ENCODE data around the gene MSANTD1.

Gene MSANTD1

DNA sequence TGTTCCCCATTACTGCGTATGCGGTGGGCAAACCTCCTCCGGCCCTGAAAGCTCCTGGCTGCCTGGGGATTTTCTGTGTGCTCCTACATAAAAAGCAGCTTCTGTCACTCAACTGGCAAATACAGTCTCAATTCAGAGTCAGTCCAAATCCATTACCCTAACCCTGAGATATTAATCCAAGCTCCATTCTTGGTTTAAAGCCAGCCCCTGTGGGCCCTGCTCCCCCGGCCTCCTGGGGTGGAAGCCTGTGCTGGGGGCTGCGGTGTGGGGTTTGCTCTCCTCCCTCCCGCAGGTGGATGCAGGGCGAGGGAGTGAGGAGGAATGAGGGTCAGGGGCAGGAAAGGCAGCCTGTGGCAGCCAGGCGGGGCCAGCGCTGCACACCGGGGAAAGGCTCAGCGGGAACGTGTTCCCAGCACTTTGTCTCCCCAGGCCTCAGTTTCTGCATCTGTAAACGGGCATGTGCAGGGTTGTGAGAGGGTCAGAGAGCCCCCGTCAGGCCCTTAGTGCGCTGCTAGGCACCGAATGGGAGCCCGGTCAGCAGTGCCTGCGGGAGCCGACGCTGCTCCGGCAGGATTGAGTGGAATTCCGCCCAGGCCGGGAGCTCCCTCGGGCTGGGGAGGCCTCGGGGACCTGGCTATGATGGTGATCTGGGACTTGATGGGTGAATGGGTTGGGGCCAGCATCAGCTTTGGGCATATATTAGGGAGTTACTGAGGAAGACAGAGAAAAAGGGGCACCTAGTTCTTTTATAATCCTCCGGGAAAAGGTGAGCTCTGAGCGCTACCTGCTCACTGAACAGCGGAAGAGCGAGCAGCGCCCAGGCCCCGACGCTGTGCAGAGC is 37.6 kb downstream of the MSANTD1 start:
- DNase-seq (ENCODE audit: extremely low read depth, low read depth): no peak
- TF ChIP-seq, protein P1, sequence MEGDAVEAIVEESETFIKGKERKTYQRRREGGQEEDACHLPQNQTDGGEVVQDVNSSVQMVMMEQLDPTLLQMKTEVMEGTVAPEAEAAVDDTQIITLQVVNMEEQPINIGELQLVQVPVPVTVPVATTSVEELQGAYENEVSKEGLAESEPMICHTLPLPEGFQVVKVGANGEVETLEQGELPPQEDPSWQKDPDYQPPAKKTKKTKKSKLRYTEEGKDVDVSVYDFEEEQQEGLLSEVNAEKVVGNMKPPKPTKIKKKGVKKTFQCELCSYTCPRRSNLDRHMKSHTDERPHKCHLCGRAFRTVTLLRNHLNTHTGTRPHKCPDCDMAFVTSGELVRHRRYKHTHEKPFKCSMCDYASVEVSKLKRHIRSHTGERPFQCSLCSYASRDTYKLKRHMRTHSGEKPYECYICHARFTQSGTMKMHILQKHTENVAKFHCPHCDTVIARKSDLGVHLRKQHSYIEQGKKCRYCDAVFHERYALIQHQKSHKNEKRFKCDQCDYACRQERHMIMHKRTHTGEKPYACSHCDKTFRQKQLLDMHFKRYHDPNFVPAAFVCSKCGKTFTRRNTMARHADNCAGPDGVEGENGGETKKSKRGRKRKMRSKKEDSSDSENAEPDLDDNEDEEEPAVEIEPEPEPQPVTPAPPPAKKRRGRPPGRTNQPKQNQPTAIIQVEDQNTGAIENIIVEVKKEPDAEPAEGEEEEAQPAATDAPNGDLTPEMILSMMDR (IDR thresholded peaks at IDR 0.05; ENCODE audit: low read depth, low read length, missing control alignments): no peak

GRCh38 chr4:3287271-3287971 is 38.5 kb downstream of the MSANTD1 start:
- DNase-seq (ENCODE audit: extremely low read depth, low read depth): no peak
- TF ChIP-seq, protein P1 (IDR thresholded peaks at IDR 0.05; ENCODE audit: low read depth, low read length, missing control alignments): no peak

More for the DNA sequence above, 37.6 kb downstream of the MSANTD1 start:
- H3K4me3 ChIP-seq (replicated peaks; ENCODE audit: low read depth, low read length): no peak overlapping the region

DNA sequence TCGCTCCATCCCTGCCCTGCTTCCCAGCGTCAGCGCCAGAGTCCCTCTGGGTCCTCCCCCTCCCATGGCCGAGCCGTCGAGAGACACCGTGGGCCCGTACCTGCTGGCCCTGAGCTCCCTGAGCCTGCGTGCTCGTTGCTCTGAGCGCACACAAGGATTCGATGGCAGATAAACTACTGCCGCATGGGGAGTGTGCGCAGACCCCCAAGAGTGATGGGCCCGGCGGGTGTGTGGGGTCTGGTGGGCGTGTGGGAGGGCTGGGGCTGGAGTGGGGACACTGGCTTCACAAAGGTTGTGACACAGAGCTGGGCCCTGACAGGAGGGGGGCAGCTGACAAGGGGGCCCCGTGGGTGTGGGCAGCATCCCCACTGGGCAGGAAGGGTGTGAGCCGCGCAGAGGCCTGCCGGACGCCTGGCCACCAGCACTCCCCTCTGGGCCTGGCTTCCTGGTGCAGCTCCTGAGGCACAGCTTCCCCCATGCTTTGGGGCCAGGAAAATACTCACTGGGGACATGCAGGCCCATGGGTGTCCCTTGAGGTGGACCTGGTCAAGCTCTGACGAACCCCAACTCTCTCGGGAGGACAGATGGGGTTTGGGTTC is 39.1 kb downstream of the MSANTD1 start:
- no peak for DNase-seq (ENCODE audit: extremely low read depth, low read depth)
- TF ChIP-seq, protein P1 (IDR thresholded peaks at IDR 0.05; ENCODE audit: low read depth, low read length, missing control alignments): no peak
- no peak overlapping the region for H3K4me3 ChIP-seq (replicated peaks; ENCODE audit: low read depth, low read length)

More at GRCh38 chr4:3287271-3287971, 38.5 kb downstream of the MSANTD1 start:
- no peak overlapping the region for H3K4me3 ChIP-seq (replicated peaks; ENCODE audit: low read depth, low read length)

DNA sequence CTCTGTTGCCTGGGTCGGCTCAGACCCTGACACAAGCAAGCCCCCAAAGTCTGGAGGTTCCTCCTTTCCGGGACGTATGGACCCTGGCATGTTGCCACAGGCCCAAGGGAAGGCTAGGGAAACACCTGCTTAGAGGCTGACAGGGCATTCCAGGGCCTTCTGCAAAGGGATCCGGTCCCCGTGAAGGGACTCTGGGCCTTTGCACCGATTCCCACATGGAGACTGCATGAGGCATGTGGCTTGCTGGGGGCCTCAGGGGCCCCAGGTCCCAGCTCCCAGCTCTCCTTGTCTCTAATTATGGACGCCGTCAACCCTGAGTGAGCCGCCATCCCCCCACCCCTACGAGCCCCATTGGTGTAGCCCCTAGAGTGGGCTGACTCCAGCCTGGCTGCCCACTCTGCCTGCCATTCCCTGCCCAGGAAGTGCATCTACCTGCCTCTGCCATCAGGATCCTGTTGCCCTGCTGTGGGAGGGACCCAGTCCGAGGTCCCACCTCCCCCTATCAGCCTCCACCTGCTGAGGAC is 39.7 kb downstream of the MSANTD1 start:
- TF ChIP-seq, protein P1 (IDR thresholded peaks at IDR 0.05; ENCODE audit: low read depth, low read length, missing control alignments): no peak
- DNase-seq (ENCODE audit: extremely low read depth, low read depth): no peak
- H3K4me3 ChIP-seq (replicated peaks; ENCODE audit: low read depth, low read length): no peak overlapping the region

- no peak for DNase-seq (ENCODE audit: extremely low read depth, low read depth)
- no peak overlapping the region for H3K4me3 ChIP-seq (replicated peaks; ENCODE audit: low read depth, low read length)
- TF ChIP-seq, protein P1 (IDR thresholded peaks at IDR 0.05; ENCODE audit: low read depth, low read length, missing control alignments): no peak
These were observed 41.5 kb downstream of the MSANTD1 start for GRCh38 chr4:3290476-3290875.

GRCh38 chr4:3290889-3291321 is 41.9 kb downstream of the MSANTD1 start:
- DNase-seq (ENCODE audit: extremely low read depth, low read depth): no peak
- TF ChIP-seq, protein P1 (IDR thresholded peaks at IDR 0.05; ENCODE audit: low read depth, low read length, missing control alignments): no peak
- no peak overlapping the region for H3K4me3 ChIP-seq (replicated peaks; ENCODE audit: low read depth, low read length)

All from HFF-Myc (cell line).